CD4-positive, alpha-beta memory T cell (primary cell): ENCODE data around the gene RAPGEF2. TPM values are rescaled to one million over a fixed set of nuclear protein-coding genes. Genes with fewer than 3 reads are reported as not detected.
A peak's percentile ranks its signal among the peaks of the same experiment; 100 is the strongest.
"Not testable (repeated sequence)": the region's sequence is repeated elsewhere in the genome, so short reads cannot be mapped to it uniquely, and the experiment has no call there.

Experiments
- CTCF ChIA-PET: fragments of 350-600 bp; sonication (Branson Sonifier 250); formaldehyde crosslinking; loops from one replicate; lab custom pipeline; 2021; ENCODE audit warnings: inconsistent platforms; ENCODE audit not compliant: partially characterized antibody; lab: Charles Lee
- POLR2A ChIA-PET: fragments of 350-600 bp; sonication (Branson Sonifier 250); formaldehyde crosslinking; loops from one replicate; lab custom pipeline; 2021; ENCODE audit not compliant: partially characterized antibody; lab: Charles Lee
- DNase-seq, 5 donors: peaks; one replicate each; pipeline versions ENCODE4 v3.0.0 to v3.0.0-alpha.2; 2020 to 2022; ENCODE audit warnings: mixed read lengths in 1 of 5
- H3K27ac ChIP-seq: one replicate; pipeline ENCODE4 v1.7.0; 2013; ENCODE audit warnings: low read depth, low read length
- H3K27me3 ChIP-seq: 2 replicates; pipeline ENCODE4 v1.7.0; 2013; ENCODE audit warnings: mild to moderate bottlenecking, low read length, moderate library complexity; ENCODE audit not compliant: insufficient read depth
- H3K36me3 ChIP-seq: 2 replicates; pipeline ENCODE4 v1.7.0; 2013; ENCODE audit warnings: mild to moderate bottlenecking, low read length, moderate library complexity; ENCODE audit not compliant: insufficient read depth
- H3K4me1 ChIP-seq: 2 replicates; pipeline ENCODE4 v1.7.0; 2013; ENCODE audit warnings: mild to moderate bottlenecking, low read length, moderate library complexity; ENCODE audit not compliant: insufficient read depth
- H3K4me3 ChIP-seq, 2 donors: one replicate each; pipeline ENCODE4 v1.7.0; 2013; ENCODE audit warnings: low read length in 2 of 2, mild to moderate bottlenecking in 1 of 2
- H3K9me3 ChIP-seq, 2 donors: one replicate each; pipeline ENCODE4 v1.7.0; 2013; ENCODE audit warnings: low read length in 2 of 2, control low read depth in 1 of 2; ENCODE audit not compliant: control insufficient read depth in 1 of 2
- H3K27ac Mint-ChIP-seq, 7 donors: one replicate each; pipeline ENCODE4 v1.8.0; 2020 to 2021; ENCODE audit warnings: mixed read lengths in 7 of 7, mild to moderate bottlenecking in 6 of 7, inconsistent platforms in 3 of 7, moderate library complexity in 3 of 7
- H3K27me3 Mint-ChIP-seq, 2 donors: one replicate each; pipeline ENCODE4 v1.8.0; 2020 to 2021; ENCODE audit warnings: mixed read lengths in 2 of 2
- H3K36me3 Mint-ChIP-seq, 2 donors: one replicate each; pipeline ENCODE4 v1.8.0; 2020 to 2021; ENCODE audit warnings: mixed read lengths in 2 of 2, inconsistent platforms in 1 of 2, mild to moderate bottlenecking in 1 of 2
- H3K4me1 Mint-ChIP-seq, 4 donors: one replicate each; pipeline ENCODE4 v1.8.0; 2020 to 2021; ENCODE audit warnings: mixed read lengths in 4 of 4, mild to moderate bottlenecking in 1 of 4
- H3K4me3 Mint-ChIP-seq, 8 donors: one replicate each; pipeline ENCODE4 v1.8.0; 2020 to 2021; ENCODE audit warnings: mixed read lengths in 8 of 8, mild to moderate bottlenecking in 7 of 8, moderate library complexity in 6 of 8, inconsistent platforms in 3 of 8
- H3K9me3 Mint-ChIP-seq, 8 donors: one replicate each; pipeline ENCODE4 v1.8.0; 2020 to 2021; ENCODE audit warnings: mixed read lengths in 8 of 8, mild to moderate bottlenecking in 5 of 8, inconsistent platforms in 3 of 8, moderate library complexity in 1 of 8
- intact Hi-C: fragments of 100-400 bp; cut with micrococcal nuclease; formaldehyde crosslinking; loops from one replicate; pipeline ENCODE4 v1.15.1; 2023
- polyA plus RNA-seq, 2 donors: library from polyadenylated mRNA; unstranded; fragments of 300-500 nt; fragmentation: Illumina TruSeq; gene quantifications; one replicate each; pipeline ENCODE4 v1.2.3, GENCODE V29; 2021
- total RNA-seq, 2 experiments: library from RNA; stranded (reverse); gene quantifications; one replicate each; pipeline ENCODE4 v1.2.3, GENCODE V29; 2021

The RAPGEF2 gene
- total and polyA plus RNA-seq, 4 experiments from 2014 or later: 0.69 to 27.9 (median 12.1) TPM

DNA sequence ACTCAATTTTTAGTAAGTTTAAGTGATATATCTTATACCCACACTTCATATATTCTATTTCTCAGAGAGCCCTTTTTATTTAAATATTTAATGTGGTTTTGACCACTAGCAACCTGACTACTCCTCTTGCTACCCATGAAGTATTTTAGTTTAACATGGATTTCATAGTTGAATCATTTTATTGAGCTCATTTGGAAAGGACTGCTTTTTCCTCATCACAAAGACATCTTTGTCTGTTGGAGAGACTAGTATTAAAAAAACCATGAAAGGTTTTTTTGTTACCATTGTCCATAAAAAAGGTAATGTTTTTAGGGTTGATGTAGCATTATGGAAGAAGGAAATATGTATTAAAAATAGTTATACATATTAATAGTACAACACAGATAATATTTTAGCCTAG is 139.5 kb downstream of the RAPGEF2 start:
- DNase-seq: no peak
- H3K27ac Mint-ChIP-seq: no peak overlapping the region
- peaks cover 7% of the 10 kb centered on the region for H3K4me1 ChIP-seq
- no peaks in the 10 kb centered on the region for H3K9me3 ChIP-seq
- CTCF ChIA-PET: no interaction called here
- no peaks in the 10 kb centered on the region for H3K27me3 Mint-ChIP-seq
- no peaks in the 10 kb centered on the region for H3K9me3 Mint-ChIP-seq
- peaks cover 7 to 20% of the 10 kb centered on the region in 2 donors for H3K36me3 Mint-ChIP-seq
- no peaks in the 10 kb centered on the region for H3K27me3 ChIP-seq
- no peak overlapping the region for H3K4me3 Mint-ChIP-seq
- H3K4me3 ChIP-seq: no peak overlapping the region
- H3K36me3 ChIP-seq: no peaks in the 10 kb centered on the region
- H3K27ac ChIP-seq: no peak overlapping the region
- intact Hi-C loops: no loop called here
- peaks cover 2 to 8% (median 5%) of the 10 kb centered on the region in 4 donors for H3K4me1 Mint-ChIP-seq
- POLR2A ChIA-PET: no interaction called here

DNA sequence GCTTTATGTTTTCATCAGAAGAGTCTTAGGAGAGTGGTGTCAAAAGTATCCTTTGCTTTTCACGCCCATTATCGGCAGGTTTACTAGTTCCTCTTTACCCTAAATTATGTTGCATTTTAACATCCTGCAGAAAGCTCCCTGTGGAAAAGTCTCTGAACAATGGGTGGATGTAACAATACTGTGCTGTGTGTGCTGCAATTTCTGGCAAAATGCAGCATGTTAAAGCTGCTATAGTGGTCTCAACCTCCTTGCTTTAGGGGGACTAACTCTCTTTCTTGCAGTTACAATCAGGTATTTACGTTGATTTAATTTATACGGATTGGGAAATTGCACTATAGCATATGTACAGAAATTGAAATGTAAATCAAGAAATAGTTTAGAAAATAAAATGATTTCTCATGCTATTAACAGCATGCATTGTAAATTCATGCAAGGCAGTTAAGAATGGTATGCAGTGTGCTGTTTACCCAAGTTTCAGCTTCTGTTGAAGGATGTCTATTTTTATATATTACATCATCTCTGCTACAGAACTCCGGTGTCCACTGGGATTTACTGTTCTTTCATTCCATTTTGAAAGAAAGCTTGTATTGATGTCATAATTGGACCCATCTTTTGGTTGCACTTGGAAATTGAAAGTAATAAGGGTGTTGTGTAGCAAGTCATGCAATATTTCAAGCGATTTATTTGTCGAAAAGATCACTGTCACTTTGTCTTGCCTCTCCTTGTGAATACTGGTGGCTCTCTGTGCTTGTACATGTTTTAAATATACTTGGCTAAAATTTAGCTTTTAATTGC is 145.7 kb downstream of the RAPGEF2 start:
- no peaks in the 10 kb centered on the region for H3K9me3 ChIP-seq
- CTCF ChIA-PET: no interaction called here
- no peaks in the 10 kb centered on the region for H3K4me1 ChIP-seq
- Mint-ChIP-seq H3K4me3 (peak overlapping the region in 3 of 8 donors; percentile 24 to 67 (median 50)), H3K4me1 (peaks cover 5 to 22% (median 11%) of the 10 kb centered on the region in 4 donors), H3K27me3 (no peaks in the 10 kb centered on the region), H3K27ac (no peak overlapping the region), H3K36me3 (peaks cover 7 to 23% of the 10 kb centered on the region in 2 donors), H3K9me3 (peaks cover 0 to 6% (median 0%) of the 10 kb centered on the region in 8 donors)
- no peak for DNase-seq
- POLR2A ChIA-PET: no interaction called here
- intact Hi-C loops: no loop called here
- H3K27me3 ChIP-seq: no peaks in the 10 kb centered on the region
- H3K4me3 ChIP-seq: no peak overlapping the region
- no peaks in the 10 kb centered on the region for H3K36me3 ChIP-seq
- no peak overlapping the region for H3K27ac ChIP-seq

DNA sequence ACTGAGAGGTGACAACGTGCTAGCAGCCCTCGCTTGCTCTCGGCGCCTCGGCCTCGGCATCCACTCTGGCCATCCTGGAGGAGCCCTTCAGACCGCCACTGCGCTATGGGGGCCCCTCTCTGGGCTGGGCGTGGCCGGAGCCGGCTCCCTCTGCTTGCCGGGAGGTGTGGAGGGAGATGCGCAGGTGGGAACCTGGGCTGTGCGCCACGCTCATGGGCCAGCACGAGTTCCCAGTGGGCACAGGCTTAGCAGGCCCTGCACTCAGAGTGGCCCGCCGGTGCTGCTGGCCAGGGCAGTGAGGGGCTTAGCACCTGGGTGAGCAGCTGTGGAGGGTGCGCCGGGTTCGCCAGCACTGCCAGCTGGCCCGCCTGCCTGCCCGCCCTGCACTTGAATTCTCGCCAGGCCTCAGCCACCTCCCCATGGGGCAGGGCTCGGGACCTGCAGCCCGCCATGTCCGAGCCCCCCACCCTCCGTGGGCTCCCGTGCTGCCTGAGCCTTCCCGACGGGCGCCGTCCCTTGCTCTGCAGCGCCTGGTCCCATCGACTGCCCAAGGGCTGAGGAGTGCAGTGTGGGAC is 148.0 kb downstream of the RAPGEF2 start:
- no peak for DNase-seq
- Mint-ChIP-seq H3K27ac (no peak overlapping the region), H3K4me3 (no peak overlapping the region), H3K9me3 (peaks cover 0 to 6% (median 0%) of the 10 kb centered on the region in 8 donors), H3K27me3 (no peaks in the 10 kb centered on the region), H3K36me3 (peaks cover 7 to 25% of the 10 kb centered on the region in 2 donors), H3K4me1 (peaks cover 7 to 22% (median 11%) of the 10 kb centered on the region in 4 donors)
- ChIA-PET POLR2A (no interaction called here), CTCF (no interaction called here)
- H3K4me1 ChIP-seq: no peaks in the 10 kb centered on the region
- no peaks in the 10 kb centered on the region for H3K36me3 ChIP-seq
- H3K27me3 ChIP-seq: no peaks in the 10 kb centered on the region
- no peak overlapping the region for H3K4me3 ChIP-seq
- intact Hi-C loops: no loop called here
- H3K9me3 ChIP-seq: no peaks in the 10 kb centered on the region
- H3K27ac ChIP-seq: no peak overlapping the region

DNA sequence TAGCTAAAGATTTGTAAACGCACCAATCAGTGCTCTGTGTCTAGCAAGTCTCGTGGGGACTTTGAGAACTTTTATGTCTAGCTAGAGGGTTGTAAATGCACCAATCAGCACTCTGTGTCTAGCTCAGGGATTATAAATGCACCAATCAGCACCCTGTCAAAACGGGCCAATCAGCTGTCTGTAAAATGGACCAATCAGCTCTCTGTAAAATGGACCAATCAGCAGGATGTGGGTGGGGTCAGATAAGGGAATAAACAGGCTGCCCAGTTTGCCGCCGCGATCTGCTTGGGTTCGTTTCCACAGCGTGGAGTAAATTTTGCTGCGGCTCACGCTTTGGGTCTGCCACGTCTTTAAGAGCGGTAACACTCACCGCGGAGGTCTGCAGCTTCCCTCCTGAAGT is 148.7 kb downstream of the RAPGEF2 start:
- H3K27me3 ChIP-seq, H3K27me3 Mint-ChIP-seq, POLR2A ChIA-PET, intact Hi-C loops, H3K4me3 Mint-ChIP-seq, H3K27ac ChIP-seq, H3K9me3 Mint-ChIP-seq, H3K9me3 ChIP-seq, DNase-seq, H3K4me1 ChIP-seq, CTCF ChIA-PET, H3K36me3 ChIP-seq, H3K4me3 ChIP-seq: not testable (repeated sequence)
- Mint-ChIP-seq H3K36me3 (peaks cover 12 to 31% of the 10 kb centered on the region in 2 donors), H3K4me1 (peaks cover 12 to 27% (median 15%) of the 10 kb centered on the region in 4 donors), H3K27ac (peak overlapping the region in 1 of 7 donors; percentile 17)

DNA sequence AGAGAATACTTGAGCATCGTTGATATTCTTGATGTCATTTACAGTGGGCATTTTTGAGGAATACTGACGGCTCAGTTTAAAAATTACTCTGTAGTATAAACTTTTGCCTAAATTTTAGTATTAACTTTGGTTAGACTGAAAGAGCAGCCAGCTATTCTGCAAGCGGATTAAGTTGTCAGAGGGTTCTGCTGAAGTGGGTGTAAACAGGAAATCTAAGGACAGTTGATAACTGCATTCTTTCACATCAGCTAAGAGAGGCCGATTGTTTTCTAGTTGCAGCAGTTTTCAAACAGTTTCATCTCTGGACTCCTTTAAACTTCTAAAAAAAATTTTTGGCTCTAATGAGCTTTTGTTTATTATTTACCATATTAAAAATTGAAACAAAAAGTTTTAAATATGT is 149.6 kb downstream of the RAPGEF2 start:
- H3K27me3 ChIP-seq: no peaks in the 10 kb centered on the region
- no peak overlapping the region for H3K4me3 ChIP-seq
- H3K4me1 ChIP-seq: no peaks in the 10 kb centered on the region
- Mint-ChIP-seq H3K36me3 (peaks cover 9 to 34% of the 10 kb centered on the region in 2 donors), H3K27me3 (no peaks in the 10 kb centered on the region), H3K4me1 (peaks cover 11 to 25% (median 15%) of the 10 kb centered on the region in 4 donors), H3K9me3 (peaks cover 0 to 6% (median 0%) of the 10 kb centered on the region in 8 donors), H3K27ac (no peak overlapping the region), H3K4me3 (no peak overlapping the region)
- CTCF ChIA-PET: no interaction called here
- H3K36me3 ChIP-seq: no peaks in the 10 kb centered on the region
- POLR2A ChIA-PET: no interaction called here
- intact Hi-C loops: no loop called here
- H3K27ac ChIP-seq: no peak overlapping the region
- H3K9me3 ChIP-seq: no peaks in the 10 kb centered on the region
- no peak for DNase-seq

DNA sequence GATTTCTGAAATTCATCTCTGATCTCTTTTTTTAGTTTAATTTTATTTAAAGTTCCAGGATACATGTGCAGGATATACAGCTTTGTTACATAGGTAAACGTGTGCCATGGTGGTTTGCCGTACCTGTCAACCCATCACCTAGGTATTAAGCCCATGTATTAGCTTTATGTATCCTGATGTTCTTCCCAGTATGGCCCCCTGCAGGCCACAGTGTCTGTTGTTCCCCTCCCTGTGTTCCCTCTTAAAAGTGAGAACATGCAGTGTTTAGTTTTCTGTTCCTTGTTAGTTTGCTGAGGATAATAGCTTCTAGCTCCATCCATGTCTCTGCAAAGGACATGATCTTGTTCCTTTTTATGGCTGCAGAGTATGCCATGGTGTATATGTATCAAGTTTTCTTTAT is 153.2 kb downstream of the RAPGEF2 start:
- DNase-seq: no peak
- Histone ChIP-seq H3K4me1 (no peaks in the 10 kb centered on the region), H3K9me3 (no peaks in the 10 kb centered on the region), H3K27ac (no peak overlapping the region), H3K4me3 (no peak overlapping the region), H3K27me3 (no peaks in the 10 kb centered on the region), H3K36me3 (no peaks in the 10 kb centered on the region)
- intact Hi-C loops: no loop called here
- Mint-ChIP-seq H3K4me3 (no peak overlapping the region), H3K4me1 (peaks cover 4 to 11% (median 8%) of the 10 kb centered on the region in 4 donors), H3K27ac (no peak overlapping the region), H3K9me3 (peaks cover 0 to 6% (median 0%) of the 10 kb centered on the region in 8 donors), H3K27me3 (no peaks in the 10 kb centered on the region), H3K36me3 (peaks cover 9 to 33% of the 10 kb centered on the region in 2 donors)
- CTCF ChIA-PET: interaction anchor here (1.1 kb wide), 1 partner anchor 80 kb away, joined by 3 read pairs; no protein-coding TSS in a partner anchor
- POLR2A ChIA-PET: no interaction called here

DNA sequence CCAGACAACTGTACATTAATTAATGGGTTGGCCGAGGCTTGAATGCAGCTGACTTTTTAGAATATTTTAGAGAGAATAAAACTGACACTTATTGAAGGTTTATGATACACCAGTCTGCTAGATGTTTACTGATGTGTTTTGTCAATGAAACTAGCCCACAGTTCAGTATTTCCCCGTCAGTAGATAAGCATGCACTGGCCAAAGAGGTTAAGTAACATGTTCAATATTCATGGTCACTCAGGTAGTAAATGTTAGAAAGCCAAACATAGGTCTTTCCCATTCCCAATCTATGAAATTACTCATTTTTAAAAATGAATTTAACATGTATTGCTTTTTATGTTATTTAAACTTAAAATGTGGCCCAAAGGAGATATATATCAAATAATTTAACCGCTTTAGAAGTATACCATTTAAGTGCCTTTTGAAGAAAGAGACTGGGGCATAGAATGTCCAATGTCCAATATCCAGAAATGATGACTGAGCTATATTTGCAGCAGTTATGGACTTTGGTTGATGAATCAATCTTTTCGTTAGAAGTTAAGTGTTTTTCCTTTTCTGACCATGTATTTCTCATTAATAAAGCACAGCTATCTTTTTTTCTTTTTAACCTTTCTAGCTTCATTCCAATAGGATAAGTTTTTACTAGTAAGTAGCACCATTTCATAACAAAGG is 156.1 kb downstream of the RAPGEF2 start:
- POLR2A ChIA-PET: no interaction called here
- no peak for DNase-seq
- CTCF ChIA-PET: no interaction called here
- Histone ChIP-seq H3K27ac (no peak overlapping the region), H3K27me3 (no peaks in the 10 kb centered on the region), H3K9me3 (no peaks in the 10 kb centered on the region), H3K4me1 (no peaks in the 10 kb centered on the region), H3K4me3 (no peak overlapping the region), H3K36me3 (no peaks in the 10 kb centered on the region)
- Mint-ChIP-seq H3K9me3 (no peaks in the 10 kb centered on the region), H3K27ac (no peak overlapping the region), H3K4me1 (peaks cover 4 to 9% (median 7%) of the 10 kb centered on the region in 4 donors), H3K27me3 (no peaks in the 10 kb centered on the region), H3K36me3 (peaks cover 5 to 18% of the 10 kb centered on the region in 2 donors), H3K4me3 (peak overlapping the region in 1 of 8 donors; percentile 13)
- intact Hi-C loops: no loop called here
